ENCODE data around the gene POU2F1. TPM values are rescaled to one million over a fixed set of nuclear protein-coding genes. Genes with fewer than 3 reads are reported as not detected.

POU2F1 gene
- polyA plus RNA-seq, 1 donor from 2014 or later: 10.9 TPM

DNA sequence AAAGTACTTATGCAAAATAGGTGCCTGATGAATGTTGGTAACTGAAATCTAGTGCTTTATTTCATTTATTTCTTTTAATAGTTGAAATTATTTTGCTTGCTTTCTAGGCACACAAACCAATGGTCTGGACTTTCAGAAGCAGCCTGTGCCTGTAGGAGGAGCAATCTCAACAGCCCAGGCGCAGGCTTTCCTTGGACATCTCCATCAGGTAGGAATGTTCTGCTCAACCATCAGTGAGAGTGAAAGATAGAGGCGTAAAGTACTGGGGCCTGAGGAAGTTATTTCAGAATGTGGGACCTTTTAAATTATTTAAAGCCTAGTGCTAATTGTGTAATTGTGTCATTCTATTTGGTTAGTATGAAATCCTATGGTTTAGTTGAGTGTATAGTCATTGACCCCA lies 144.7 kb downstream of the POU2F1 start:
- H3K9me3 ChIP-seq (ENCODE audit: low read length): no peaks in the 10 kb centered on the region
- H3K9me2 ChIP-seq (ENCODE audit: insufficient read depth, low read length): no peaks in the 10 kb centered on the region
- H4K20me1 ChIP-seq (ENCODE audit: insufficient read depth): no peaks in the 10 kb centered on the region
- H3K9ac ChIP-seq (ENCODE audit: low read length): no peak overlapping the region
- peaks cover 12% of the 10 kb centered on the region for H3K79me2 ChIP-seq (replicated peaks; ENCODE audit: insufficient read depth, low read length)
- H3F3A ChIP-seq (ENCODE audit: insufficient read depth, low read length, poor library complexity, severe bottlenecking): no peaks in the 10 kb centered on the region
- H3K27me3 ChIP-seq (ENCODE audit: insufficient read depth, low read depth, low read length): no peaks in the 10 kb centered on the region
- peaks cover 4% of the 10 kb centered on the region for H3K36me3 ChIP-seq (ENCODE audit: insufficient read depth, low read length)
- H2AFZ ChIP-seq (ENCODE audit: low read depth, low read length): no peak overlapping the region
- H3K4me2 ChIP-seq (ENCODE audit: low read length): no peak overlapping the region
- no peak overlapping the region for H3K4me3 ChIP-seq (ENCODE audit: low read length)
- H3K27ac ChIP-seq (ENCODE audit: low read length): no peak overlapping the region
- TF ChIP-seq TAF1 (IDR thresholded peaks at IDR 0.05; ENCODE audit: low read depth): no peak

DNA sequence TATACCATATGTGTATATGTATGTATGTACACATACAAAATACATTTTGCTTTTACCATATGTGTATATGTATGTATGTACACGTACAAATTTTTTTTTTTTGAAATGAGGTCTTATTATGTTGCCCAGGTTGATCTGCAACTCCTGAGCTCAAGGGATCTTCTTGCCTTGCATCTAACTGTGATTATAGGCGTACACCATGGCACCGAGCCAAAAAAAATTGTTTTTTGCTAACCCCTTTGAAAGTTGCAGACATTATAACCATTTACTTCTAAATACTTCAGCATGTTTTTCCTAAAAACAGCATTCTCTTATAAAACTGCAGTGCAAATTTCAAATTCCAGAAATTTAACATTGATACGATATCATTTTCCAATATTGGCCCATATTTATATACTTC lies 147.0 kb downstream of the POU2F1 start:
- no peak overlapping the region for H3K27ac ChIP-seq (ENCODE audit: low read length)
- H3K9me3 ChIP-seq (ENCODE audit: low read length): no peaks in the 10 kb centered on the region
- H2AFZ ChIP-seq (ENCODE audit: low read depth, low read length): no peak overlapping the region
- no peak overlapping the region for H3K9ac ChIP-seq (ENCODE audit: low read length)
- no peak overlapping the region for H3K4me3 ChIP-seq (ENCODE audit: low read length)
- peaks cover 4% of the 10 kb centered on the region for H3K36me3 ChIP-seq (ENCODE audit: insufficient read depth, low read length)
- H3F3A ChIP-seq (ENCODE audit: insufficient read depth, low read length, poor library complexity, severe bottlenecking): no peaks in the 10 kb centered on the region
- no peaks in the 10 kb centered on the region for H3K27me3 ChIP-seq (ENCODE audit: insufficient read depth, low read depth, low read length)
- H4K20me1 ChIP-seq (ENCODE audit: insufficient read depth): no peaks in the 10 kb centered on the region
- H3K9me2 ChIP-seq (ENCODE audit: insufficient read depth, low read length): no peaks in the 10 kb centered on the region
- peaks cover 4% of the 10 kb centered on the region for H3K79me2 ChIP-seq (replicated peaks; ENCODE audit: insufficient read depth, low read length)
- H3K4me2 ChIP-seq (ENCODE audit: low read length): no peak overlapping the region
- TF ChIP-seq REST (IDR thresholded peaks at IDR 0.05; ENCODE audit: borderline replicate concordance) (no peak), POLR2AphosphoS5 (IDR thresholded peaks at IDR 0.05) (no peak), EP300 (conservative IDR thresholded peaks at IDR 0.05; ENCODE audit: poor library complexity, severe bottlenecking) (no peak)

DNA sequence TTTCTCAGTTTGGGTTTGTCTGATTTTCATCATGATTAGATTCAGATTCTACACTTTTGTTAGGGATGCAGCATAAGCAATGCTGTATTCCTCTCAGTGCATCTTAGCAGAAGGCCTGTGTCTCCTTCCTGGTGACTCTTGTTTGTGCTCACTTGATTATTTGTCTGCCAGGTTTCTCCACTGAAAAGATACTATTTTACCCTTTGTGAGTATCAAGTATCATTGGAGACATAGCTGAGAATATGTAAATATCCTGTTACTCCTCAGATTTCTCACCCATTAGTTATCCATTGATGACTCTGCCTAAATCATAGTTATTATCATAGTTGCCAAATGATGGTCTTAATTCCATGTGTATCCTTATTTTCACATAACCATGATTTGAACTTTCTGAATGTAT lies 148.5 kb downstream of the POU2F1 start:
- H3K9ac ChIP-seq (ENCODE audit: low read length): no peak overlapping the region
- no peaks in the 10 kb centered on the region for H3K9me3 ChIP-seq (ENCODE audit: low read length)
- no peak overlapping the region for H3K4me3 ChIP-seq (ENCODE audit: low read length)
- no peak overlapping the region for H3K4me2 ChIP-seq (ENCODE audit: low read length)
- no peaks in the 10 kb centered on the region for H4K20me1 ChIP-seq (ENCODE audit: insufficient read depth)
- no peaks in the 10 kb centered on the region for H3K27me3 ChIP-seq (ENCODE audit: insufficient read depth, low read depth, low read length)
- no peaks in the 10 kb centered on the region for H3K9me2 ChIP-seq (ENCODE audit: insufficient read depth, low read length)
- peaks cover 7% of the 10 kb centered on the region for H3K36me3 ChIP-seq (ENCODE audit: insufficient read depth, low read length)
- peaks cover 4% of the 10 kb centered on the region for H3K79me2 ChIP-seq (replicated peaks; ENCODE audit: insufficient read depth, low read length)
- H3K27ac ChIP-seq (ENCODE audit: low read length): no peak overlapping the region
- TF ChIP-seq EZH2 (IDR thresholded peaks at IDR 0.05; ENCODE audit: borderline replicate concordance, insufficient read depth, low read length, poor library complexity, severe bottlenecking) (no peak), RAD21 (conservative IDR thresholded peaks at IDR 0.05) (no peak), SMC3 (conservative IDR thresholded peaks at IDR 0.05; ENCODE audit: poor library complexity) (no peak)
- no peak overlapping the region for H2AFZ ChIP-seq (ENCODE audit: low read depth, low read length)
- no peaks in the 10 kb centered on the region for H3F3A ChIP-seq (ENCODE audit: insufficient read depth, low read length, poor library complexity, severe bottlenecking)

GRCh38 chr1:167369933-167370332 lies 149.2 kb downstream of the POU2F1 start:
- H3K4me2 ChIP-seq (ENCODE audit: low read length): no peak overlapping the region
- H3K27ac ChIP-seq (ENCODE audit: low read length): no peak overlapping the region
- H3K79me2 ChIP-seq (replicated peaks; ENCODE audit: insufficient read depth, low read length): peaks cover 4% of the 10 kb centered on the region
- H2AFZ ChIP-seq (ENCODE audit: low read depth, low read length): no peak overlapping the region
- no peaks in the 10 kb centered on the region for H3K9me3 ChIP-seq (ENCODE audit: low read length)
- H3K4me3 ChIP-seq (ENCODE audit: low read length): no peak overlapping the region
- H3K9ac ChIP-seq (ENCODE audit: low read length): no peak overlapping the region
- no peaks in the 10 kb centered on the region for H3K9me2 ChIP-seq (ENCODE audit: insufficient read depth, low read length)
- H3F3A ChIP-seq (ENCODE audit: insufficient read depth, low read length, poor library complexity, severe bottlenecking): no peaks in the 10 kb centered on the region
- H4K20me1 ChIP-seq (ENCODE audit: insufficient read depth): no peaks in the 10 kb centered on the region
- TF ChIP-seq EP300 (conservative IDR thresholded peaks at IDR 0.05; ENCODE audit: poor library complexity, severe bottlenecking) (no peak), REST (IDR thresholded peaks at IDR 0.05; ENCODE audit: borderline replicate concordance) (no peak), SMC3 (conservative IDR thresholded peaks at IDR 0.05; ENCODE audit: poor library complexity) (no peak), RAD21 (conservative IDR thresholded peaks at IDR 0.05) (no peak), TAF1 (IDR thresholded peaks at IDR 0.05; ENCODE audit: low read depth) (no peak), EZH2 (IDR thresholded peaks at IDR 0.05; ENCODE audit: borderline replicate concordance, insufficient read depth, low read length, poor library complexity, severe bottlenecking) (no peak)
- peaks cover 7% of the 10 kb centered on the region for H3K36me3 ChIP-seq (ENCODE audit: insufficient read depth, low read length)
- no peaks in the 10 kb centered on the region for H3K27me3 ChIP-seq (ENCODE audit: insufficient read depth, low read depth, low read length)
